T-helper 22 cell (primary cell): ENCODE measurements around the gene HLCS.

Experiments
- DNase-seq: peaks from one replicate; pipeline ENCODE4 v3.0.0-alpha.2; 2020; ENCODE audit warnings: low read depth

HLCS gene

GRCh38 chr21:36776981-36777617, 189.4 kb downstream of the HLCS start:
- DNase-seq = no peak

GRCh38 chr21:36773995-36774394, 192.5 kb downstream of the HLCS start:
- DNase-seq = no peak

DNA sequence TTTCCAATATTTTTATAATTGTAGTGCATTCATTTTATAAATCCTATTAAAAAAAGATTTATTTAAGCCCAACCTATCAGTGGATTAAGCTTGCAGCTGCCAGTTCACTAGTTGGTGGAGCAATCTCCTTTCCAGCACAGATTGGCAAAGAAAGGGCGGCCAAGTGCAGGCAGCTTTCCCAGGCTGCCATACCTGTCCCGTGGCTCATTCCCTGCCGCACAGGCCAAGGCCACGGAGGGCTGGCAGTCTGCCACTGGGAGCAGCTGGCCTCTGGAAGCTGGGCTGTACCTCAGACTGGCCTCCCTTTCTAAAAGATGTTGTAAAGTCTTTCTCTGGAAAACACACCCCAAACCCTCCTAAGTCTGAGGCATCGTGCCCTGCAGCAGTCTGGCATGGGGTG, 193.4 kb downstream of the HLCS start:
- DNase-seq = no peak

- no peak for DNase-seq
Measured at GRCh38 chr21:36769051-36769839, 197.2 kb downstream of the HLCS start.

- DNase-seq = no peak
Measured at GRCh38 chr21:36768496-36768895, 198.0 kb downstream of the HLCS start.

GRCh38 chr21:36767096-36767495, 199.4 kb downstream of the HLCS start:
- DNase-seq = no peak

DNA sequence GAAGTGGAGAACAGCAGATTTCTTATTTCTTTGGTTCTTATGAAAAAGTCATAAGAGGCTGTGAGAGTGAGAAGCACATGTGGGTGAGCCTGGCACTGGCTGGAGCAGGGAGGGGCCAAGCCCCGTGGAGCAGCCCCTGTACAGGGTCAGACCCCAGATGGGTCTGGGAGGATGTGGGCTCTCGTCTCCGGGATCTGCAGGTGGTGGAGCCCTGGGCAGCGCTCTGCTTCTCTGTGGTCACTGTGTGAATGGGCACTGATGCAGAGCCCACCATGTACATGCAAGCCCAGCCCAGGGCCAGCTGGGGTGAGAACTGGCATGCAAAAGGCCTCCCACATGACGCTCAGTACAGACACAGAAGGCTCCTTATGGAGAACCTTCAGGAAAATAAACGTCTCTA, 200.0 kb downstream of the HLCS start:
- DNase-seq = no peak

GRCh38 chr21:36765229-36765628, 201.2 kb downstream of the HLCS start:
- DNase-seq = no peak

DNA sequence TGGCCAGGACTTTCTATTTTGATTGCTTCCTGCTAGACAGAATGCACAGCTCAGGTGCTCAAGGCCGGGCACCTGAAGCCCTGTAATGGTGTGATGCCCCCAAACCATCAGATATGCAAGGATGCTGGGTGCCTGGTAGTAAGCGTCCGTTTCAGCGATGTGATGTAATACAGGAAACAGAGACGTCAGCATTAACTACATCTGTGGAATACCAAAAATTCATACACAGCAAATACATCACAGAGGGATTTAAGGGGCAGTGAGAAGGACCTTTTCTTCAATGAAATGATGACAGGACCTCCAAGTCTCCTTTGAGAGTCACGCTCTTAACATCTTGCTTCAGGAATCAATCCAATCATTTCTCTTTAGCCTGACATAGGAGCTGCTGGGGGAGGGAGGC, 203.2 kb downstream of the HLCS start:
- DNase-seq = no peak

GRCh38 chr21:36762642-36763041, 203.8 kb downstream of the HLCS start:
- no peak for DNase-seq

DNA sequence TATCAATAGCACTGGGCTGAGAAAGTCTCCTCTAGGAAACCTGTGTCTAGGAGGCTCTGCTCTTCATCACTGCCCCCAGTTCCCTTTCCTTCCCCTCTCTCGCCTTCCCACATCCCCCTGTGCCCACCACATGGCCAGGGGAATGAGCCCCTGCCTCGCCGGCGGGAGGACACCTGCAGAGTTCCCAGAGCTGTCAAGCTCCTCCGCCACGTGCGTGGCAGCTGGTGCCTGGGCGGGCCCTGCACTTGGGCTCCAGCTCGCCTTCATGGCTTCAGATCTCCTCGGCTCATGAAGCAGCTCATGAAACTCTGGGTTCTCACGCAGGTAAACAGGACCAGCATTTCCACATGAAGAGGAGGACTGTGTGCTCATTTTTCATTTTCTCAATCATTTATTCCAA, 204.8 kb downstream of the HLCS start:
- DNase-seq = no peak

DNA sequence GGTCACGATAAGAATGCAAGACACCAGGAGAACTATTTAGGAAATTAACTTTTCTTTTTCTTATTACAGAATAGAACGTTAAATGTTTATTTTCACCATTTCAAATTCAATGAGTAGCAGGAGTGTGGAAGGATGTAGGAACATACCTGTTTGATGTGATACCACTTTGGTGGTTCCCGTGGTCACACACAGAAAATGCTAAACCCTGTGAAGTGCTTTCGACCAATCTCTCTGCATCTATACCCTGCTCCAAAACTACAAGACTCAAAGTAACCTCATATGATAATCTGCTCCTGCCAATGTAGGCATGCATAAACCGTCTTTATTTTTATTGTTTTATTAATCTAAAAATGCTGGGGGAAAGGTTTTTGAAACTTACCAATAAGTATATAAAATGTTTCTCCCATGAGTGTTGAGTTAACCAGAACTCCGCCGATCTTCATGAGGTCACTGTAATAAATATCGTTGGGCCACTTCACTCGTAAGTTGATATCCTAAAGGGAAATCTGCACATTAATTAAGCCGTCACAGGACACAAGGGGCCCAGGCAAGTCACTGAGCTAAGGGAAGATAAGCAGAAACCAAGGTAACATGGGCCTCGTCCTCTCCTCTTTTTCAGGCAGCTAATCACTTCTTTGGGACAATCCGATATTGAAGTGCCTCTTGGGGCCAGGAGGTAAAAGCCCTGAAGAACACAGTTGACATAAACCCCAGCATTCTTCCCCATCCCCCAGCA, 207.0 kb downstream of the HLCS start:
- DNase-seq = no peak

DNA sequence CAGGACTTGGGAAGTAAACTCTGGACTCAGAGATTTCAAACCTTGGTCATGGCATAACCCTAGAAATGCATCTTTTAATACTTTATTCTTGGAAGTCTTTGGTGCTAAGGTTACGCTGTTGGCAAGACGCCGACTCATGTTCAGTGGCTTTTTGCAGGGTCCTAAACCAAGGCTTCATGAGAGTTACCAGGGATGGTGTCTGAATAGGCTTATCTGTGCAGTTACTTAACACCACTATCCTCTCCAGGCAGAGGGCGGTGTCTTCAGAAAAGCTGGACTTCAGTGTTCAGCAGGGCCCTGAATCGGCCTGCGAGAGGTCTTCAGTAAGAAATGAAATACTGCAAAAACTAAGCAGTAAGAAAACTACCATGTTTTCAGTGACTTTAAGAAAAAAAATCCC, 209.3 kb downstream of the HLCS start:
- DNase-seq = no peak

- DNase-seq = no peak
Measured at GRCh38 chr21:36756527-36756926, 209.9 kb downstream of the HLCS start.

GRCh38 chr21:36754241-36754898, 212.1 kb downstream of the HLCS start:
- no peak for DNase-seq

DNA sequence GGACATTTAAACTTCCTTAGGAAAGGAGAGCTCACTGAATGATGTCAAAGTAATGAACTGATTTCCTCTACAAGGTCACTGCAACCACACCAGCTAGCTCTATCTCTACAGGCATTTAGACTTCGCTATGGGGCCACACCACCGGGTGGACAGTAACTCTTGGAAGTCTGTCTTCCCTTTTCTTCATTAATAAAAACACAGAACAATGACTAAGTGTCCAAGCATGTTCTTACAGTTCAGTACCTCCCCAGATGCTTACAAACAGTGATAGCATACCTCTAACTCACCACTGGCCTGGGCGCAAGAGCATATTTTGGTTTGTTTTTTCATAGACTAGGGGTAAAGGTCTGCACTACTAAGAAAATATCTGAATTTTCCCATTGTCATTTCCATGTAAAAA, 212.9 kb downstream of the HLCS start:
- DNase-seq = no peak

DNA sequence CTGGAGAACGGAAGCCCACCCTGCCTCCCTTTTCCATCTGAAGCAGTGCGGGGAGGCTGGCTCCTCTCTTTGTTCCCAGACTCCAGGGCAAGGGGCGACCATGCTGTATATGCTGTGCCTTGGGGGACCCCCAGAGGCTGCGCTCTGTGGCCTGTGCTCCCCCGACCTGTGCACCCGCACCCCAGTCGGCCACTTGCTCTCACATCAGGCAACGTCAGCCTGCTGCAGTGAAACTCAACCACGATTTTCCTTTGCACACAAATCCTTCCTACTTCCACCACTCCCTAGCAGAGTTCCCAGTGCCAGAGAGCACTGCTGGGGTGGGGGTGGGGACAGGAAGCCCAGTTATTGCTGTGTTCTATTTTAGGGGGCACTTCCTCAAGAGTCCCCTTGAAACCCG, 215.1 kb downstream of the HLCS start:
- DNase-seq = no peak

- DNase-seq = no peak
Measured at GRCh38 chr21:36750576-36750959, 215.9 kb downstream of the HLCS start.

DNA sequence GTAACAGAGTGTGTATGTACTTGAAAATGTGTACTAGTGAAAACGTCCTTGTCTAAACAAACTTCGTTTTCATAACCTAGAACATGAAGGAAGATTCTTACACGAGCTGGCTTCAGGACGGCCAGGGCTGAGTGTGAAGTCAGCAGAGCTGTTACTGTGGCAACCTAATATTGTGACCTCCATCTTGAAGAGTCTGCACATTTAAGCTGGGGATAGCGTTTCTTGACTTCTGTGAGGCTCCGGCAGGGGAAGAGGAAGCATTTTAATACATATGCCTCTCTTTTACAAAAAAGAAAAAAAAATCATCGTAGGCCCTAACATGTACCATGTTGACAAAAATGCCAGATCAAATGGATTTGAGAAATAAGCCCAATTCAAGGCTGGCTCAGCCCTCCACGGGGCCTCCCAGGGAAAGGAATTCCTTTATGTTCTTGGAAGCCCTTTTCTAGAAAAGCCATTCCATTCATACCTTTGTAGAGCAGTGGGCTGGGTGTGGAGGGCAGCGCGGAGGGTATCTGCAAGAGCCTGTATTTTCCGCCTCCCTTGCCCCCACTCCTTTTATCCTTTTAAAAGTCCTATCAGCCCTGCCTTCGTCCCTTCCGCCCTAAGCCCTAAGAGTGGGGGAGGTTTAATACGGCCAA, 216.4 kb downstream of the HLCS start:
- no peak for DNase-seq

- DNase-seq = no peak
Measured at GRCh38 chr21:36747815-36748383, 218.6 kb downstream of the HLCS start.

DNA sequence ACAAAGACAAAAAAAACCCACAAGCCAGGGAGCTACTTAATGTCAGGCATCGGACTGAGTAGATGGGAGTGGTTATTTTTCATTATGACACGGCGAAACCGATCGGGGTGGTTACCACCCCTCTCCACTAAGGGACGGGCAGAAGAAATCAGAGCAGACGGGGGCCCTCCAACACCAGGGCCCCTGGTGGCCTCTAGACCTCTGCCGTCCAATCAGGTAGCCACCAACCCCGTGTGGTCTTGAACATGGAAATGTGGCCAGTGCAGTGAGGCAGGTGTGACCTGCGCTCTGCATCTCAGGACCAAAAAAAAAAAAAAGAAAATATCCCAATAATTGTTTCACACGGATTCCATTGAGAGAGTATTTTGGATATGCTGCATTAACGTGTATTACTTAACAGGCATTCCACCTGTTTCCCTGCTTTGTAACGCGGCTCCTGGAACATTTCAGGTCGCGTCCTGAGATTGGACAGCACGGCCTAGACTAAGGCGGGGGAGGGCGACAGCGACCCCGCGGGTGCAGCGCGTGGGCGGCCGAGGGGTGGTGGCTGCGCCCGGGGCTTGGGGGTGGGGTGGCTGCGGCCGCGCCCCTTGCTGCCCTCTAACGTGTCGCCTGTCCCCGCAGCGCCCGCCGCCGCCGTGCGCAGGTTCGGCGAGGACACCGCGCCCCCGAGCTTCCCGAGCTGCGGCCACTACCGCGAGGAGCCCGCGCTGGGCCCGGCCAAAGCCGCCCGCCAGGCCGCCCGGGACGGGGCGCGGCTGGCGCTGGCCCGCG, 219.2 kb downstream of the HLCS start:
- no peak for DNase-seq
